GM21526 (cell line): ENCODE measurements around the gene UBQLN1.
A peak's percentile ranks its signal among the peaks of the same experiment; 100 is the strongest.
"Not testable (repeated sequence)": the region's sequence is repeated elsewhere in the genome, so short reads cannot be mapped to it uniquely, and the experiment has no call there.

Source experiments
- ATAC-seq: cut with Tn5 transposase; IDR thresholded peaks from one replicate; pipeline ENCODE4 v1.9.1; 2021; ENCODE audit warnings: moderate library complexity; ENCODE audit not compliant: unreplicated experiment, low FRiP score

Gene UBQLN1

DNA sequence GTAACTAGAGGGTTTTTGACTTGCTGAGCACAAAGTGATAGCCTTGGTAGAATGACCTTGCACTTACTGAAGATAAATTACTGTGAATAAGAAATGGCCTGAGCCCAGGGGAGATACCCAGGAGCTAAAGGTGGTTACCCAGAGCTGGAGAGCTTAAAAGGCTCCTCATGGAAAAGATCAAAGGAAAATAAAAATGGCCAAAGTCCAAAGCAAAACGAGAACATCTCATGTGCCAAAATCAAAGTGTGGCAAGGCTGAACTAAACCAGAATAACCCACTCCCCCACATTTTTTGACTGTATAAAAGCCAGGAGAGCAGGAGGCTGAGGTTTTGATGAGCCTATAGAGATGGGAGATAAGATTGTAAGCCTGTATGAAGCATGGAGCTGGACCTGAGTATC lies 70.4 kb downstream of the UBQLN1 start:
- no peak for ATAC-seq

DNA sequence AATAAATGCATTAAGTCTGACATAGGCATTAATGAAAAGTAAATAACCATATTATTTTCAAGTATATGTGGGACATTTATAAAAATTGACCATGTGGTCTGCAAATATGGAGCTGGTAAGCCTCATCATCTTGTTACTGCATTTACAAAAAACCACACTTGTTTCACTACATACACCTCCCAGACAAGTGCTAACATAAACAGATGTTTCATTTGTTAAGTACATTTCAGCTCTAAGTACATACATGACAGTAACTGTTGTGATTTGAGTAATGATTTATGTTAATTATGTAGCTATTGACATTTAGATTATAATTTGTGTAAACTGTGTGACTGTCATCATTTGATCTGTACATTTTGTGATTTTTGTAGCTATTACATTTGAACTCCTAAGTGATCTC lies 70.9 kb downstream of the UBQLN1 start:
- ATAC-seq = no peak

DNA sequence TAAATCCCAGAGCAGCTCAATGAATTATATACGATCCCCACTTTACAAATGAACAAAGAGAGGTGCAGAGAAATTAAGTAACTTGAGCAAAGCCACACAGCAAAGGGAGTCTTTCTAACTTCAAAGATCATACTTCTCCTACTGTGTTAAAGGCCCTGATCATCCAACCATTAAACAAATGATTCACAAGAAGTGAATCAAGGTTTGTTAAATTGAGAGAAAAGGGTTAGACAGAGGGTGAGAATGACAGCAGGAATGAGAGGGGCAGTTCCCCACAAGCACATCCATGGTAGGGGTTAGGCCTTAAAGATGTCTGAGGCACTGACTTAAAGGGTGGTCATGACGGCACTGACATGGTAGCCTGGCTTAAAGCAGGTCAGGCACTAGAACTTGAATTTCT lies 74.1 kb downstream of the UBQLN1 start:
- no peak for ATAC-seq

DNA sequence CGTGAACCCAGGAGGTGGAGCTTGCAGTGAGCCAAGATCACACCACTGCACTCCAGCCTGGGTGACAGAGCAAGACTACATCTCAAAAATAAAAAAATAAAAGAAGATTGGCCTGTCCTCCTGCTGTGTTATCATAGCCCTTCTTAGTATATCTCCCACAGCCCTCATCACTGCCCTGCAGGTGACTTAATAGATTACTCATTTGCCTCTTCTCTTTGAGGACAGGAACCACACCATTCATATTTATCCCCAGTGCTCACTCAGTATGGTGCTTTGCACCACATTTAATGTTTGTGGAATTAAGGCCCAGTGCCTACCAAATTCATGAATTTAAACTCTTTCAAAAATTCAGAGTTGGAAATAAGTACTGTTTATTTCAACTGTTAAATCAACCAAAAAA lies 74.5 kb downstream of the UBQLN1 start:
- no peak for ATAC-seq

DNA sequence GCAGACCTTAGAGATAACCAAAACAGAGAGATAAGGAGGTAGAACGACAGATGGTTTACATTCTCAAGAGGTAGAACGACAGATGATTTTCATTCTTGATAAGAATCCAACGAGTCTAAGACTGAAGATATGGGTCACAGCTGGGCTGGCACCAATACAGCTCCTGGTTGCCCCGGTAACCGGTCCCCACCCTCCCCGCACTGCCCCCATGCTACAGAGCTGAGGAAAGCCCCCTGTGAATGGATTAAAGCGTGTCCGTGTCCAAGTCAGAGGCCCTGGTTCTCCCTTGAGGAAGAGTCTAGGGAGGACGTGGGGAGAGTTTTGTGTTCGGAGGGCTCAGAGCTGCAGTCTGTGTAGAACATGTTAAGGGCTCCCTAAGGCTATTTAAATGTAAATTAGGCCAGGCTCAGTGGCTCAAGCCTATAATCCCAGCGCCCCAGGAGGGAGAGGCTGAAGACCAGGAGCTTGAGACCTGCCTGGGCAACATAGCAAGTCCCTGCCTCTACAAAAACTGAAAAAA lies 76.8 kb downstream of the UBQLN1 start:
- no peak for ATAC-seq

DNA sequence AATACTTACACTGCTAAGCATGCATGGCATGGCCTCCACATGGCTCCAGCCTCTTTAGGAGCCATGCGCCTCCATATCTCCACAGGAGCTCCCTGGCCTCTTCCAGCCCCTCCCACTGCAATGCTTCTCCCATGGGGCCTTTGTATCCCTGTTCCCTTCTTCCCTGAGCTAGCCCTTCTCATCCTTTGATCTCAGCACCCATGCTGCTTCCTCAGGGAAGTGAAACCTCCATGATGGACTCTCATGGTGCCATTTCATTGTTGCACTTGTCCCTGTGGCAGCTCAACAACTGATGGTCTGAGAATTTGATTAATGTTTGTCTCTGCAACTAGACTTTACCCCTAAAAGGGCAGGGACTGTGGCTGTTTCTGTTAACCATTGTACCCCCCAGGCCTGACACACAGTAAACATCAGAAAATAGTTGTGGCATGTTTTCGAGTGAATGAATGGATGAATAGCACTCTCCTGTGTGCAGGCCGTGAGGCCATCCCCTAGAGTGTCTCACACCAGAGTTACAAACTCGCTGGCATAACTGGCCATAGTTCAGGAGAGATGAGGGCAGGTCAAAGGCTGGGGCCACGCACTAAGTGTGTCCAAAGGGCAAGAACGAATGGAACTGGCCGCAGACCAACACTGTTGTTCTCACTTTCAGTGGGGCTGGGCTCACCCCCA lies 78.2 kb downstream of the UBQLN1 start:
- ATAC-seq = no peak

DNA sequence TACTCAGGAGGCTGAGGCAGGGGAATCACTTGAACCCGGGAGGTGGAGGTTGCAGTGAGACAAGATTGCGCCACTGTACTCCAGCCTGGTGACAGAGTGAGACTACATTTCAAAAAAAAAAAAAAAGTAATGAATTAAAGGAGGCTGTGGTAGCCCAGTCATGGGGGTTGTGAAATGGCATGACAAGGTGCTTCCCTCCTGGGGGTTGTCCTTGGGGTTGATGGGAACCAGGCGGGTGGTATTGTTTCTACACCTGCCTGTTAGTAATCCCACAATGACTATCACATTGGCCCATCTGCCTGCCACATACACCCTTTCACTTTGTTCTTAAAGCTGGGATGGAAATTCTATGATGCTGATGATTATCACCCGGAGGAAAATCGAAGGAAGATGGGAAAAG lies 79.2 kb downstream of the UBQLN1 start:
- ATAC-seq = no peak

DNA sequence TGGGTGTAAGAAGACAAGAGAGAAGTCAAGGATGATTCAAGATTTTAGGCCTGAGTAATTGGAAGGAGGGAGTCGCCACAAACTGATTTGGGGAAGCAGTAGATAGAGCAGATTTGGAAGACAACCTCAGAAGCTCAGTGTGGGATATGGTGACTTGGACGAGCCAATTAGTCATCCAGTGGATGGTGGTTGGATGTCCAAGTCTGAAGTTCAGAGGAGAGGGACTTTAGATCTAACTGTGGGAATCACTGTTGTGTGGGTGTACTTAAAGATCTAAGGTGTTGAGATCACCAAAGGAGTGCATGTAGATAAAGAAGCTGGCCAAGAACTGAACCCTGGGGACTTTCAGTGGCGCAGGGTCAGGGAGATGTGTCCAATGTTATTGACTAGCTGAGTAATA lies 82.6 kb downstream of the UBQLN1 start:
- ATAC-seq = no peak

DNA sequence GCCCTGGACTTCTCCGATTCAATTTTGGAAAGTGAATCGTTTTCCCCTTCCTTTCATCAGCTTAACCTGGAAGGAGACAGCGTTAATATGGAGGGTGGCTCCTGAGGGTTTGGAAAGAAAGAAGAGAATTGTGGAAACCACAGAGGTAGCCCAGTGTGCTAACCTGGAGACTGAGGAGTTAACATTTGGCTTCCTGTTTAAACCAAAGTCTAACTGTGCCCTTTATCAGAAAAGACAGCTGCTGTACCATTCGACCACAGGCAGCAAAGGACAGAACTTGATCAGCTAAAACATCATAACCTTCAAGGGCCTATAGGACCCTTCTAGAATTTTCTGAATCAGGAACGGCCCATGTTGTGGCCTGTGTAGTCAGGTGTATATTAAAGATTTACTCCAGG lies 84.1 kb downstream of the UBQLN1 start:
- ATAC-seq = peak; percentile 14

DNA sequence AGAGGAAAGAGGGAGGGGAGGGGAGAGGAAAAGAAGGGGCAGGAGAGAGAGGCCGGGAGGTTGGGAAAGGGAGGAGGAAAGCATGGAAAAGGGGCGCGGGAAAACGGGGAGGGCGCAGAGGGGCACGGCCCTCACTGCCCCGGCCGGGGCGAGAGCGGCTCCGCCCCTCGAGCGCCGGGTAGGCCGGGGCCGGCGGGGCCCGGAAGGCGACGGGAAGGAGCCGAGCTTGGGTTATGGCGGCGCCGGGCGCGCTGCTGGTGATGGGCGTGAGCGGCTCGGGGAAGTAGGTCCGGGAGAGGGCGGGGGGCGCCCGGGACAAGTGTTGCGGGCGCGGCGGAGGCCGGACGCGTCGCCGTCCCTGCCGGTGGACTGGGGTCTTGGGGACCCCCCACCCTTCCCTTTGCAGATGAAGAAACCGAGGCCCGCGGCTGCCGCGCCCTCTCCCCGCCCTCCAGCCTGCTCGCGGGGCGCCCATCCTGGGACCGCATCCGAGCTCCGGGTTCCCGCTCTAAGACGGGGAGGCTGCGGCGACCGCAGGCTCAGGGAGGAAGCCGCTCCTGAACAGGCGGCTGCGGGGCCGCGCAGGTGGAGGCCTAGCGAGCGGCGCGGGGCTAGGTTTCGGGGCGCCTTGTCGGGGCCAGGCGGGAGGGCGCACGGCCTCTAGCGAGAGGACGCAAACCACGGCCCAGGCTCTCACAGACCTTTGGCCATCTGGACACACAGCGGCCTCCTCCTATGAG lies 84.6 kb downstream of the UBQLN1 start, which contains the start of gene IDNK:
Gene IDNK (plus strand): TSS at position 205 of the 740 bp plus-strand sequence. CDS start 29 bp downstream, at position 234.
- ATAC-seq = peak; percentile 72

DNA sequence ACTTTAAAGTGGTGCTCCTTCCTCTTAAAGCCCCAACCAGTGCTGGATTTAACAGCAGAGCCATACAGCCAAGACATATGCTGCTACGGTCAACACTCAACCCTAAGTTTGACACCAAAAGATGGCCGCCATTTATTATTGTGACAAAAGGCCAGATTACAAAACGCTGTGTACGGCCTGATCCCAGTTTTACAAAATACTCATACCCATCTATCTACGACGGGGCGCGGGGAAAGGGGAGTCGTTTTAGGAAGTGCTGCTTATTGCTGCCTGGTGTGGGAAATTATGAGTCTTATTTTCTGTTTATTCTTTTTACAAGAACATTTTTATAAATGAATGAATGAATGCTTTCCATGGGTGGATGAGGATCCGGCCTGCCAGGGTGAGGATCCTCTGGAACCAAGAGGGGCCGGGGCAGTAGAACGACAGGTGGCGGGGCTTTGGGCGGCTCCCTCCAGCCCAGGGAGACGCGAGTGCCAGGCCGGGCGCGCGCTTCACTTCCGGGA lies 85.3 kb downstream of the UBQLN1 start:
- ATAC-seq = peak; percentile 56

DNA sequence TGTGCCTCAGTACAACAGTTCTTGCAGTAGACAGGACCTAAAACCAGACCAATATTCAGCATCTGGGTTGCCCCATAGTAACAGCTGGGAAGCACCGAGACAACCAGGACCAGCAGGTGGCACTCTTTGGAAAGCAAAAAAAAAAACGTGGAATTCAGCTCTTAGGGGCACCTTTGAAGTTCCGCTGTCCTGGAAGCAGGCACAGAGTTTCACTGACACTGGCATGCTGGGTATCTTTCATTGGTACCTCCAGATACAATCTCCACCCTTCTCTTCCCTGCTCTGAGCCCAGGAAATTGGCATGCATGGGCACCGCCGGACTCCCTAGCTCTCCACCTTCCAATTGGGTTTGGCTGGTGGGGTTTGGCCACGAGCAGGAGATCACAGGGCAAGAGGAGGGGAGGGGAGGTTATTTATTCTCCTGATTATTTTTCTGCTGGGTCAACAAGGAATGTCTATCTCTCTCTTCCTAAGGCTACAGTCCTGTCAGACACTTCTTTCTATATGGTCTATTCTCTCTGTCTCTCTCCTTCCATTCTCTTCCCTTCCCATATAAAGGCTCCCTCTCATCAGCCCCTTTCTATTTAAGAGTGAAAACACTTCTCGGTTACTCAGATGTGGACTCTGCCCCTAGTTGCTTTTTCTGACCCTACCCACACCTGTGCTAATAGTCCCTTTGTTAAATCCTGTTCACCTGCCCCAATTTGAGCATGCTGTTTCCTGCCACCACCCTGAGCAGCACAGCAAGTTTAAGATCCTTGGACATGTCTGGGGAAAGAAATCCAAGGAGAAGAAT lies 86.7 kb downstream of the UBQLN1 start:
- ATAC-seq = no peak

DNA sequence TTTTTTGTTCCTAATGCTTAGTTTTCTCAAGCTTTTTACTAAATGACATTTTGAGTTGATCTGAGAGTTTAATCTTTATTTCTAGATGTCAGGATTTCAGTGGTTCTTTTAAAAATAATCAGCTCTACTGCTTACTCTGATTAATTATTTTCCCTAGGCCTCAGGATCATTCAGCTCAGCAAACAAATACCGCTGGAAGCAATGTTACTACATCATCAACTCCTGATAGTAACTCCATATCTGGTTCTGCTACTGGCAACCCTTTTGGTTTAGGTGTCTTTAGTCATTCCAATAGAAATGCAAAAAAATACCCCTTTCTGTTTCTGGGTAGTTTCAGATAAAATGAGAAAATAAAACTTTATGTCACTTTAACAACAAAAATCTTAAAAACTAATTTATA lies 90.5 kb downstream of the UBQLN1 start:
- no peak for ATAC-seq

DNA sequence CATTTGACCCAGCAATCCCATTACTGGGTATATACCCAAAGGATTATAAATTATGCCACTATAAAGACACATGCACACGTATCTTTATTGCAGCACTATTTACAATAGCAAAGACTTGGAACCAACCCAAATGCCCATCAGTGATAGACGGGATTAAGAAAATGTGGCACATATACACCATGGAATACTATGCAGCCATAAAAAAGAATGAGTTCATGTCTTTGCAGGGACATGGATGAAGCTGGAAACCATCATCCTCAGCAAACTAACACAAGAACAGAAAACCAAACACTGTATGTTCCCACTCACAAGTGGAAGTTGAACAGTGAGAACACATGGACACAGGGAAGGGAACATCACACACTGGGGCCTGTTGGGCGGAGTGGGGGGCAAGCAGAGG lies 94.5 kb downstream of the UBQLN1 start:
- not testable (repeated sequence) for ATAC-seq
